ENCODE data around the gene COMP.

DNA sequence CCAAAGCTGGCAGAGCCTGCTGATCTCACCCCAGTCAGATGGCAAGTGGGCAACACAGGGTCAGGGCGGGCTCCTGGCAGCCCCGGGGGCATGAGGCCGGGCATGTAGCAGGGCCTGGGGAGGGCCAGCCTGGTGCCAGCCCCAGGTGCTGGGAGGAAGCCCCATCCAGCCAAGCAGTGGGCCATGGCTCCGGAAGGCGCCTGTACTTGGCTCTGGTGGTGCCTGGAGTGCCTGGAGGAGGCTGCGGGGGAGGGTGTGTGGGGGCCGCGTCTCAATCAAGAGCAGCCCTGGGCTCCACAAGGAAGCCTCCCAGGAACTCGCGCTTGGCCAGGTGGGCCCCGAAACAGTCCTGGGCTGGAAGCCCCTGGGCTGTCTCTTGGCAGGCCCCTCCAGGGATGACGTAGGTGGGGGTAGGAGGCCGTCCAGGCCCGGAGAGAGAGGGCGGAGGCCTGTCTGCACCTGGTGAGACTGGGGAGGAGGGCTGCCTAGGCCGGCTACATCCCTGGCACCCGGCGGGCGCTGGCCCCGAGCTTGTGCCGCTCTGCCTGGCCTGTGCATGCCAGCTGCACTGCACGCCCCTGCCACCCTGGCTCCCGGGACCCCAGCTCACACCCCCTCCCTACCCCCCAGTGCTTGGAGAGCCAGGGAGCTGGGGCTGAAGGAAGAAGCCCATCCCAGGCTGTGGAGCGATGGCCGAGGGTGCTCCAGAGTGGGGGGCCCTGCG, 45.9 kb downstream of the COMP start:
- no peak for TF ChIP-seq CTCF (conservative IDR thresholded peaks at IDR 0.05; ENCODE audit: low read length)
- no peak for TF ChIP-seq EZH2phosphoT487 (IDR thresholded peaks at IDR 0.05; ENCODE audit: borderline replicate concordance)
